WTC11 (cell line): ENCODE measurements around the gene SEMA4C. TPM values are rescaled to one million over a fixed set of nuclear protein-coding genes. Genes with fewer than 3 reads are reported as not detected.

Experiments
- ATAC-seq: fragments of 200-7000 bp; cut with Tn5 transposase; 2 replicates; pipeline ENCODE4 v1.10.0; 2021; ENCODE audit warnings: mild to moderate bottlenecking, moderate library complexity
- CTCF ChIA-PET: fragments of 300-600 bp; sonication (Branson Sonifier 250); formaldehyde crosslinking; loops from one replicate; lab custom pipeline; 2021; ENCODE audit warnings: antibody characterized with exemption; lab: Charles Lee
- POLR2A ChIA-PET: fragments of 350-600 bp; sonication (Branson Sonifier 250); formaldehyde crosslinking; loops from one replicate; lab custom pipeline; 2021; ENCODE audit warnings: antibody characterized with exemption; lab: Charles Lee
- DNase-seq: peaks from one replicate; pipeline ENCODE4 v3.0.0; 2021; ENCODE audit warnings: low spot score
- H3K27ac Mint-ChIP-seq: 2 replicates; pipeline ENCODE4 v1.8.0; 2021; ENCODE audit warnings: mixed read lengths
- H3K27me3 Mint-ChIP-seq: 2 replicates; pipeline ENCODE4 v1.8.0; 2021; ENCODE audit warnings: low read depth, mild to moderate bottlenecking, moderate library complexity, mixed read lengths
- H3K36me3 Mint-ChIP-seq: 2 replicates; pipeline ENCODE4 v1.8.0; 2021; ENCODE audit warnings: mixed read lengths
- H3K4me1 Mint-ChIP-seq: 2 replicates; pipeline ENCODE4 v1.8.0; 2022; ENCODE audit warnings: mixed read lengths
- H3K4me3 Mint-ChIP-seq: 2 replicates; pipeline ENCODE4 v1.8.0; 2021; ENCODE audit warnings: mild to moderate bottlenecking, moderate library complexity, mixed read lengths
- H3K9me3 Mint-ChIP-seq: 2 replicates; pipeline ENCODE4 v1.8.0; 2021; ENCODE audit warnings: mixed read lengths
- EMX1 ChIP-seq: fragments of 250-450 bp; sonication (Bioruptor Pico); IDR thresholded peaks from 2 replicates; pipeline ENCODE4 v1.8.0; 2021; ENCODE audit warnings: mild to moderate bottlenecking
- FOXP4 ChIP-seq: sonication (generic); formaldehyde crosslinking; IDR thresholded peaks from 2 replicates; pipeline ENCODE4 v1.8.0; 2022; ENCODE audit warnings: mild to moderate bottlenecking, missing genetic modification reagents
- NFATC4 ChIP-seq: fragments of 250-450 bp; sonication (Bioruptor Pico); IDR thresholded peaks from 2 replicates; pipeline ENCODE4 v1.9.0; 2021; ENCODE audit warnings: mild to moderate bottlenecking
- RELA ChIP-seq: sonication (generic); formaldehyde crosslinking; IDR thresholded peaks from 2 replicates; pipeline ENCODE4 v1.8.1; 2022; ENCODE audit warnings: missing genetic modification reagents, mild to moderate bottlenecking, borderline replicate concordance
- TEAD1 ChIP-seq: sonication (generic); formaldehyde crosslinking; IDR thresholded peaks from 2 replicates; pipeline ENCODE4 v1.8.0; 2022; ENCODE audit warnings: mild to moderate bottlenecking, missing genetic modification reagents
- total RNA-seq: library from RNA; stranded (reverse); gene quantifications from 3 replicates; pipeline ENCODE4 v1.2.3, GENCODE V29; 2021
- TF ChIP-seq, protein P1 (sequence below): sonication (generic); formaldehyde crosslinking; IDR thresholded peaks from 2 replicates; pipeline ENCODE4 v1.8.0; 2022; ENCODE audit warnings: mild to moderate bottlenecking, missing genetic modification reagents
- TF ChIP-seq, protein P2 (sequence below): sonication (generic); formaldehyde crosslinking; IDR thresholded peaks from 2 replicates; pipeline ENCODE4 v1.8.0; 2022; ENCODE audit warnings: missing genetic modification reagents

SEMA4C gene
- total RNA-seq, 1 experiment from 2014 or later: 81.6 TPM

GRCh38 chr2:96839875-96840850 lies 29.7 kb downstream of the SEMA4C start:
- DNase-seq (no peak), ATAC-seq (no peak)
- no peak for TF ChIP-seq TEAD1
- TF ChIP-seq, protein P1, sequence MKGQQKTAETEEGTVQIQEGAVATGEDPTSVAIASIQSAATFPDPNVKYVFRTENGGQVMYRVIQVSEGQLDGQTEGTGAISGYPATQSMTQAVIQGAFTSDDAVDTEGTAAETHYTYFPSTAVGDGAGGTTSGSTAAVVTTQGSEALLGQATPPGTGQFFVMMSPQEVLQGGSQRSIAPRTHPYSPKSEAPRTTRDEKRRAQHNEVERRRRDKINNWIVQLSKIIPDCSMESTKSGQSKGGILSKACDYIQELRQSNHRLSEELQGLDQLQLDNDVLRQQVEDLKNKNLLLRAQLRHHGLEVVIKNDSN (CRISPR knock-in tag): no peak
- no peaks in the 10 kb centered on the region for H3K27me3 Mint-ChIP-seq
- peaks cover 10% of the 10 kb centered on the region for H3K36me3 Mint-ChIP-seq
- ChIA-PET CTCF (interaction anchor here (1.0 to 2.9 kb wide), 5 partner anchors 16 to 290 kb away, joined by 3 to 8 read pairs (median 4); partner anchors contain the start of genes ANKRD39 and LMAN2L), POLR2A (interaction anchor here (1.2 kb wide), 1 partner anchor 18 kb away, joined by 5 read pairs; the partner anchor contains the start of gene ANKRD39)
- H3K9me3 Mint-ChIP-seq: no peaks in the 10 kb centered on the region
- no peak overlapping the region for H3K4me3 Mint-ChIP-seq
- H3K4me1 Mint-ChIP-seq: peaks cover 11% of the 10 kb centered on the region
- H3K27ac Mint-ChIP-seq: 0 out of 2 replicates have a peak overlapping the region, but pooled peaks have one; percentile 27

GRCh38 chr2:96839293-96839874 lies 30.5 kb downstream of the SEMA4C start:
- peak; percentile 51 for ATAC-seq
- no peak overlapping the region for H3K4me3 Mint-ChIP-seq
- peaks cover 18% of the 10 kb centered on the region for H3K36me3 Mint-ChIP-seq
- H3K27me3 Mint-ChIP-seq: no peaks in the 10 kb centered on the region
- H3K9me3 Mint-ChIP-seq: no peaks in the 10 kb centered on the region
- DNase-seq: no peak
- ChIA-PET POLR2A (interaction anchor here (1.2 kb wide), 1 partner anchor 19 kb away, joined by 5 read pairs; the partner anchor contains the start of gene ANKRD39), CTCF (interaction anchor here (1.0 to 2.9 kb wide), 6 partner anchors 17 to 289 kb away, joined by 3 to 8 read pairs (median 4); partner anchors contain the start of genes ANKRD36, ANKRD39 and LMAN2L)
- TF ChIP-seq FOXP4 (CRISPR knock-in tag) (no peak), RELA (CRISPR knock-in tag) (peak; percentile 35; the same call in 1 of the 2 replicates)
- TF ChIP-seq, protein P2, sequence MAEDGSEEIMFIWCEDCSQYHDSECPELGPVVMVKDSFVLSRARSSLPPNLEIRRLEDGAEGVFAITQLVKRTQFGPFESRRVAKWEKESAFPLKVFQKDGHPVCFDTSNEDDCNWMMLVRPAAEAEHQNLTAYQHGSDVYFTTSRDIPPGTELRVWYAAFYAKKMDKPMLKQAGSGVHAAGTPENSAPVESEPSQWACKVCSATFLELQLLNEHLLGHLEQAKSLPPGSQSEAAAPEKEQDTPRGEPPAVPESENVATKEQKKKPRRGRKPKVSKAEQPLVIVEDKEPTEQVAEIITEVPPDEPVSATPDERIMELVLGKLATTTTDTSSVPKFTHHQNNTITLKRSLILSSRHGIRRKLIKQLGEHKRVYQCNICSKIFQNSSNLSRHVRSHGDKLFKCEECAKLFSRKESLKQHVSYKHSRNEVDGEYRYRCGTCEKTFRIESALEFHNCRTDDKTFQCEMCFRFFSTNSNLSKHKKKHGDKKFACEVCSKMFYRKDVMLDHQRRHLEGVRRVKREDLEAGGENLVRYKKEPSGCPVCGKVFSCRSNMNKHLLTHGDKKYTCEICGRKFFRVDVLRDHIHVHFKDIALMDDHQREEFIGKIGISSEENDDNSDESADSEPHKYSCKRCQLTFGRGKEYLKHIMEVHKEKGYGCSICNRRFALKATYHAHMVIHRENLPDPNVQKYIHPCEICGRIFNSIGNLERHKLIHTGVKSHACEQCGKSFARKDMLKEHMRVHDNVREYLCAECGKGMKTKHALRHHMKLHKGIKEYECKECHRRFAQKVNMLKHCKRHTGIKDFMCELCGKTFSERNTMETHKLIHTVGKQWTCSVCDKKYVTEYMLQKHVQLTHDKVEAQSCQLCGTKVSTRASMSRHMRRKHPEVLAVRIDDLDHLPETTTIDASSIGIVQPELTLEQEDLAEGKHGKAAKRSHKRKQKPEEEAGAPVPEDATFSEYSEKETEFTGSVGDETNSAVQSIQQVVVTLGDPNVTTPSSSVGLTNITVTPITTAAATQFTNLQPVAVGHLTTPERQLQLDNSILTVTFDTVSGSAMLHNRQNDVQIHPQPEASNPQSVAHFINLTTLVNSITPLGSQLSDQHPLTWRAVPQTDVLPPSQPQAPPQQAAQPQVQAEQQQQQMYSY (CRISPR knock-in tag): no peak
- no peak overlapping the region for H3K27ac Mint-ChIP-seq
- peaks cover 11% of the 10 kb centered on the region for H3K4me1 Mint-ChIP-seq

- no peak for DNase-seq
- peaks cover 12% of the 10 kb centered on the region for H3K4me1 Mint-ChIP-seq
- CTCF ChIA-PET: interaction anchor here (1.0 to 2.9 kb wide), 6 partner anchors 19 to 289 kb away, joined by 3 to 8 read pairs (median 4); partner anchors contain the start of genes ANKRD36, ANKRD39, CNNM3 and LMAN2L
- POLR2A ChIA-PET: interaction anchor here (1.1 kb wide), 1 partner anchor 9 kb away, joined by 4 read pairs; no protein-coding TSS in a partner anchor
- no peaks in the 10 kb centered on the region for H3K9me3 Mint-ChIP-seq
- no peak for TF ChIP-seq NFATC4 (CRISPR knock-in tag)
- no peak for TF ChIP-seq EMX1 (CRISPR knock-in tag)
- H3K36me3 Mint-ChIP-seq: peaks cover 19% of the 10 kb centered on the region
- no peak for ATAC-seq
- H3K4me3 Mint-ChIP-seq: no peak overlapping the region
- no peaks in the 10 kb centered on the region for H3K27me3 Mint-ChIP-seq
- peak overlapping the region; percentile 68; the same call in 1 of the 2 replicates for H3K27ac Mint-ChIP-seq
These were observed 31.3 kb downstream of the SEMA4C start for GRCh38 chr2:96838345-96839292.
